Measurements from ENCODE around the gene MDP1.
"Not testable (repeated sequence)": the region's sequence is repeated elsewhere in the genome, so short reads cannot be mapped to it uniquely, and the experiment has no call there.

MDP1 gene

GRCh38 chr14:24246765-24247212 lies 30.9 kb upstream of the MDP1 start:
- Histone ChIP-seq H3K4me2 (ENCODE audit: low read length) (no peak overlapping the region), H2AFZ (ENCODE audit: low read length) (no peak overlapping the region)

GRCh38 chr14:24245350-24245749 lies 29.5 kb upstream of the MDP1 start:
- not testable (repeated sequence) for H3F3A ChIP-seq (ENCODE audit: insufficient read depth, low read length); H3K4me2 ChIP-seq (ENCODE audit: low read length); H3K4me3 ChIP-seq (ENCODE audit: low read depth, low read length, poor library complexity, severe bottlenecking); H3K79me2 ChIP-seq (ENCODE audit: insufficient read depth, low read length); H3K36me3 ChIP-seq (ENCODE audit: insufficient read depth, low read length); H3K27ac ChIP-seq (ENCODE audit: low read depth, low read length, poor library complexity, severe bottlenecking); H3K9me2 ChIP-seq (ENCODE audit: low read depth, low read length); H4K20me1 ChIP-seq (ENCODE audit: insufficient read depth, low read length); H3K9ac ChIP-seq (ENCODE audit: low read length); H3K9me3 ChIP-seq (ENCODE audit: low read length); H3K27me3 ChIP-seq (ENCODE audit: insufficient read depth, low read length); H2AFZ ChIP-seq (ENCODE audit: low read length)
- peaks cover 28% of the 10 kb centered on the region for H3K4me1 ChIP-seq (ENCODE audit: insufficient read depth, low read length, severe bottlenecking)

More at GRCh38 chr14:24246765-24247212, 30.9 kb upstream of the MDP1 start:
- Histone ChIP-seq H3K9me2 (ENCODE audit: low read depth, low read length) (no peaks in the 10 kb centered on the region), H3K36me3 (ENCODE audit: insufficient read depth, low read length) (no peaks in the 10 kb centered on the region), H3K4me3 (ENCODE audit: low read depth, low read length, poor library complexity, severe bottlenecking) (no peak overlapping the region), H3K27ac (ENCODE audit: low read depth, low read length, poor library complexity, severe bottlenecking) (no peak overlapping the region), H3F3A (ENCODE audit: insufficient read depth, low read length) (no peaks in the 10 kb centered on the region), H3K79me2 (ENCODE audit: insufficient read depth, low read length) (no peaks in the 10 kb centered on the region), H3K9me3 (ENCODE audit: low read length) (no peaks in the 10 kb centered on the region), H4K20me1 (ENCODE audit: insufficient read depth, low read length) (no peaks in the 10 kb centered on the region), H3K27me3 (ENCODE audit: insufficient read depth, low read length) (no peaks in the 10 kb centered on the region), H3K9ac (ENCODE audit: low read length) (no peak overlapping the region), H3K4me1 (ENCODE audit: insufficient read depth, low read length, severe bottlenecking) (peaks cover 13% of the 10 kb centered on the region)
- TF ChIP-seq EZH2 (IDR thresholded peaks at IDR 0.05; ENCODE audit: borderline replicate concordance, low read length) (no peak), CTCF (IDR thresholded peaks at IDR 0.05; ENCODE audit: low read length) (no peak)

- TF ChIP-seq EZH2 (IDR thresholded peaks at IDR 0.05; ENCODE audit: borderline replicate concordance, low read length) (no peak), CTCF (IDR thresholded peaks at IDR 0.05; ENCODE audit: low read length) (no peak)
- H3K27me3 ChIP-seq (ENCODE audit: insufficient read depth, low read length) = no peaks in the 10 kb centered on the region
- peak overlapping the region; percentile 71 for H3K4me3 ChIP-seq (ENCODE audit: low read depth, low read length, poor library complexity, severe bottlenecking)
- H3K9ac ChIP-seq (ENCODE audit: low read length) = peak overlapping the region; percentile 68
- no peaks in the 10 kb centered on the region for H3F3A ChIP-seq (ENCODE audit: insufficient read depth, low read length)
- peaks cover 29% of the 10 kb centered on the region for H3K36me3 ChIP-seq (ENCODE audit: insufficient read depth, low read length)
- H3K4me1 ChIP-seq (ENCODE audit: insufficient read depth, low read length, severe bottlenecking) = peaks cover 28% of the 10 kb centered on the region
- no peaks in the 10 kb centered on the region for H3K9me3 ChIP-seq (ENCODE audit: low read length)
- H3K79me2 ChIP-seq (ENCODE audit: insufficient read depth, low read length) = no peaks in the 10 kb centered on the region
- no peak overlapping the region for H2AFZ ChIP-seq (ENCODE audit: low read length)
- H3K4me2 ChIP-seq (ENCODE audit: low read length) = peak overlapping the region; percentile 65
- peak overlapping the region; percentile 86 for H3K27ac ChIP-seq (ENCODE audit: low read depth, low read length, poor library complexity, severe bottlenecking)
- H4K20me1 ChIP-seq (ENCODE audit: insufficient read depth, low read length) = no peaks in the 10 kb centered on the region
- H3K9me2 ChIP-seq (ENCODE audit: low read depth, low read length) = no peaks in the 10 kb centered on the region
Observed at GRCh38 chr14:24243336-24243836, 27.5 kb upstream of the MDP1 start.

- Histone ChIP-seq H3K4me3 (ENCODE audit: low read depth, low read length, poor library complexity, severe bottlenecking) (peak overlapping the region; percentile 71), H3K27ac (ENCODE audit: low read depth, low read length, poor library complexity, severe bottlenecking) (peak overlapping the region; percentile 86), H4K20me1 (ENCODE audit: insufficient read depth, low read length) (no peaks in the 10 kb centered on the region), H3K9ac (ENCODE audit: low read length) (peak overlapping the region; percentile 68), H3K36me3 (ENCODE audit: insufficient read depth, low read length) (peaks cover 44% of the 10 kb centered on the region), H2AFZ (ENCODE audit: low read length) (no peak overlapping the region), H3K4me1 (ENCODE audit: insufficient read depth, low read length, severe bottlenecking) (peaks cover 26% of the 10 kb centered on the region), H3K79me2 (ENCODE audit: insufficient read depth, low read length) (no peaks in the 10 kb centered on the region), H3F3A (ENCODE audit: insufficient read depth, low read length) (no peaks in the 10 kb centered on the region), H3K9me3 (ENCODE audit: low read length) (no peaks in the 10 kb centered on the region), H3K9me2 (ENCODE audit: low read depth, low read length) (no peaks in the 10 kb centered on the region), H3K4me2 (ENCODE audit: low read length) (peak overlapping the region; percentile 65), H3K27me3 (ENCODE audit: insufficient read depth, low read length) (no peaks in the 10 kb centered on the region)
- peak; percentile 11; the same call in 1 of the 2 replicates for TF ChIP-seq CTCF (IDR thresholded peaks at IDR 0.05; ENCODE audit: low read length)
- no peak for TF ChIP-seq EZH2 (IDR thresholded peaks at IDR 0.05; ENCODE audit: borderline replicate concordance, low read length)
Observed at GRCh38 chr14:24241829-24242443, 26.1 kb upstream of the MDP1 start.
